HG03575 (cell line): ENCODE measurements around the gene RHEB.

Source experiments
- ATAC-seq: cut with Tn5 transposase; IDR thresholded peaks from one replicate; pipeline ENCODE4 v1.9.1; 2021; ENCODE audit not compliant: unreplicated experiment, insufficient number of reproducible peaks, low FRiP score; ENCODE audit errors: extremely low read depth

RHEB gene

DNA sequence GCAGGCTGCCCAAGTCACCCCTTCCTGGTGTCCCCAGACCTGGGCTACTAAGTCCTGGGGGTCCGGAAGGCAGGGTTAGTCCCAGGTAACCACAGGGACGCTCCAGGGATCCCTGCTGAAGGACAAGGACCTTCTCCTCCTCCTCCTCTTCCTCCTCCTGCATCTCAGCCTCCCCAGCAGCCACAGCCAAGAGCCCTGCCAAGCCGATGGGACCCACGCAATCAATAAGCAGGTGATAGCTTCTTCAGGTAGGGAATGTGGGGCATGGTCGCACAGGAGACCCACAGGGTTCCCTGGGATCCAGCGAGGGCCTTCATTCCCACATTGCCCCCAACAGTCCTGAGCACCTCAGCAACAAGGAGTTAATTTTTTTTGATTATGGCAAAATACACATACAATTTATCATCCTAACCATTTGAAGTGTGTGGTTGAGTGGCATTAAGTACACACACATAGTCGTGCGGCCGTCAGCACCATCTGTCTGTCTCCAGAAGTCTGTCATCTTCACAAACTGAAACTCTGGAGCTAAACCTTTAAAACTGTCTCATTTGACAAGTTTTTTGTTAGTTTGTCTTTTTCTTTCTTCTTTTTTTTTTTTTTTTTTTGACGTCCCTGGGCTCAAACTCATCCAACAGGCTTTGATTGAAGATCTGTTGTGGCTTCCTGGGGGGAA, 91.9 kb downstream of the RHEB start:
- ATAC-seq: no peak

DNA sequence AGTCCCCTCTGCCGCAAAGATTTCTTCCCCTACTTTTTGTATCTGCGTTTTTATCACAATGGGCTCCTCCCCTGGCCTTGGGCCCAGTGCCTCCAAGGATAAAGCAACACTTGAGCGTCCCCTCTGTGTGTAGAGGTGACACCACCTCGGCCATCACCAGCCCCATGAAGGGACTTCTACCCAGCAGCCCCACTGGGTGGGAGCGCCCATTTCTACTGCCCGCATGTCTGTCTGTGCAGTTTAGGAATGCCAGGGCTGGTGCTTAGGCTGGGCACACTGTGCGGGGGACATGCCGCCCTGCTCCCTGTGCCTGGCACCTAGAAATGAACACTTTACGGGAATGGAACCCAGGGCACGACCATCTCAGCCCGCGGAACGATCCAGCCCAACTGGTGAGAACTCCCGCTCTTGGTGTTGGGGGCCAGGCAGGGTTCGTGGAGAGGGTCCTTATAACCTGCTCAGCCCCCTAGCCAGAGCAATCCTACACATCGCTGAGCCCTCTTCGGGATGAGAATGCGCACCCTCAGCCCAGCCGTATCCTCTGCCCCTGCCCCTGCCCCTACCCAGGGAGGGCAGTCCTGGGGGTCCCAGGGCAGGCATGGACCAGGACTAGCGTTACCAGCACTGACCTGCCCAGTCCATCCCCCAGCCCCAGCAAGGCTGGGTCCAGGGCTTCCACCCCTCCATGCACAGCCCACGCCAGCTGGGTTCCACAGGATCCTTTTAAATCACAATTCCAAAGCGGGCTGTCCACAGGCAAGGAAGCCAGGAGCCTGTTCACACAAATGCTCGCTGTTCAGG, 92.6 kb downstream of the RHEB start:
- no peak for ATAC-seq

GRCh38 chr7:151426441-151426903, 93.2 kb downstream of the RHEB start:
- ATAC-seq: no peak

GRCh38 chr7:151425670-151426440, 93.8 kb downstream of the RHEB start:
- no peak for ATAC-seq

GRCh38 chr7:151424799-151425198, 94.9 kb downstream of the RHEB start:
- no peak for ATAC-seq

GRCh38 chr7:151423936-151424335, 95.8 kb downstream of the RHEB start:
- ATAC-seq: no peak

GRCh38 chr7:151423226-151423625, 96.5 kb downstream of the RHEB start:
- no peak for ATAC-seq

- ATAC-seq: no peak
These were observed 97.5 kb downstream of the RHEB start for GRCh38 chr7:151422212-151422611.

DNA sequence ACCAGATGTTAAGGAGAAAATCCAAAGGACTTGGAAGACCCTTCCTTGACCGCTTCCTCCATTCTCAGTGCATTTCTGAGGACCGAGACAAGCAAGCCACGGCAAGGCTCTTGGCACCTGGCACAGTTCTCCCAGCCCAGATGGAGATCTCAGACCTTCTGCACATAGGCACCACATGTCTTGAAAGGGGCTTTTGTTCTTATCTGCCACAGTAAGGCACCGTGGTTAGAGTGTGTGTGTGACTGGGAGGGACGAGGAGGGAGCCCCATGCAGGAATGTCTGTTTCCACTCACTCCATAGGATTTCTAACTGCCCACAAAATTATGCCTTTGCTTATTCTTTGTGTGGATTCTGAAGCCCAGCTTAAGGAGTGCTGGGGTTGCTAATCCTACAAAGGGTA, 99.6 kb downstream of the RHEB start:
- no peak for ATAC-seq

DNA sequence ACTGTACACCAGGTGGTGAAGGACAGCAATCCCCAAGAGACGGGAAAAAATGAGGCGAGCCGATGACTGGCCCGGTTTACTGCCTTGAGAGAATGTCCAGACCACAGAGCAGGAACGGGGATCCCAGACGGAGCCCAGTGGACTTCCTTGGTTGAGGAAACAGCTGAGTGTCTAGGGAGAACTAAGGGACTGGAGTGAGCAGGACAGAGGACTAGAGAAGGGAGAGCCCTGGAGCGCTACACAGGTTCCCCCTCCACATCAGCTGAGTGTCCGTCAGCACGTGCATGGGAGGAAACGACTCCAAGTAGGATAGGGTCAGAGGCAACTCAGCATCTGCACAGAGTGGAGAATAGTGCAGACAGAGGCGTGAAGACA, 102.8 kb downstream of the RHEB start:
- no peak for ATAC-seq

DNA sequence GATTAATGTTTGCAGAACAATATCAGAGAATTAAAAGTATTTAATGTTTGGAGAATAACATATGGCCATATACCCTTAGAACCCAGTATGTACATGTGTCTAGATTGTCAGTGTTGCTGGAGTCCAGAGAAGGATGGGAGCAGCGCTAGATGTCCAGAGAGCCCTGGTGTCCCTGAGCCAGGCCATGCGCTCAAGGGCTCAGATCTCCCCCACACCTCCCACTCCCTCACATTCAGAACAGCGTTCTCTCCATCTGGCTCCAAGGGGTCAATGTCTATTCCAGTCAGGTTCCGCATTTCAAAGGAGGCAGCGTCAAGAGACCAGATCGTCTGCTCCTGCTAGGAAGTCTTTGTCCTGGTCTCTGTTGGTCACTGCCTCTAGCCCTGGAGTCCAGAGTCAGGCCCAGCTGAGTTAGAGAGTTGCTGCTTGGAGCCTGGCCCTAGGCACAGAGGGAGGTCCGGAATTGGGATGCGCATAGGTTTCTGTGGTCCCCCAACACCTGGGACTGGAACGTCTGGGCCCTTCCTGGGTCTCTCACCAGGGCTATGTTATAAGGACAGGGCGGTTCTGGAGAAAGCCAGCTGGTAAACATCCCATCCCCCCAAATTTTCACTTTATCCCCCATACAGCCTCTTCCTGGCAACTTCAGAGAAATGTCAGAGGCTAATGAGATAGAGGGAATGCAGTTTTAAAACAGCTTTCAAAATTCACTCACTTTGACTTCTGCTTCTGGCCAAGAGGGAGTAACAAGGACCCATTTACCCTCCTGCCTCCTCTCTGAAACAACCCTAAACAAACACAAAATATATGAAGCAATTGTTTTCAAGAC, 103.4 kb downstream of the RHEB start:
- ATAC-seq: no peak
